Fibroblast of mammary gland (primary cell): ENCODE data around the gene MRGPRD.
"Not testable (repeated sequence)": the region's sequence is repeated elsewhere in the genome, so short reads cannot be mapped to it uniquely, and the experiment has no call there.

Experiments
- DNase-seq: peaks from one replicate; pipeline ENCODE4 v3.0.0-alpha.2; 2010; ENCODE audit warnings: low read depth
- H3K4me3 ChIP-seq: 2 replicates; pipeline ENCODE4 v1.5.1; 2011; ENCODE audit warnings: low read depth, mild to moderate bottlenecking, low read length, moderate library complexity; ENCODE audit not compliant: control insufficient read depth
- CTCF ChIP-seq: conservative IDR thresholded peaks from 2 replicates; pipeline ENCODE4 v1.5.1; 2011; ENCODE audit warnings: low read depth, low read length, inconsistent platforms; ENCODE audit not compliant: control insufficient read depth, insufficient read depth

Gene MRGPRD

GRCh38 chr11:68976095-68976494 lies 4.7 kb downstream of the MRGPRD start:
- TF ChIP-seq CTCF, result no peak
- DNase-seq, result no peak
- no peak overlapping the region for H3K4me3 ChIP-seq

GRCh38 chr11:68974421-68975194 lies 6.2 kb downstream of the MRGPRD start:
- no peak for TF ChIP-seq CTCF
- no peak overlapping the region for H3K4me3 ChIP-seq
- peak; percentile 37 for DNase-seq

- H3K4me3 ChIP-seq, DNase-seq: not testable (repeated sequence)
These were observed 7.1 kb downstream of the MRGPRD start for GRCh38 chr11:68973706-68974105.

- no peak overlapping the region for H3K4me3 ChIP-seq
- no peak for DNase-seq
- TF ChIP-seq CTCF, result no peak
These were observed 7.6 kb downstream of the MRGPRD start for GRCh38 chr11:68973219-68973618.

- no peak for DNase-seq
- H3K4me3 ChIP-seq, result no peak overlapping the region
- no peak for TF ChIP-seq CTCF
These were observed 9.7 kb downstream of the MRGPRD start for GRCh38 chr11:68970921-68971636.

- no peak for TF ChIP-seq CTCF
- DNase-seq, result no peak
- no peak overlapping the region for H3K4me3 ChIP-seq
These were observed 11.4 kb downstream of the MRGPRD start for GRCh38 chr11:68969386-68969785.

- no peak overlapping the region for H3K4me3 ChIP-seq
- DNase-seq, result no peak
- no peak for TF ChIP-seq CTCF
These were observed 12.2 kb downstream of the MRGPRD start for GRCh38 chr11:68968306-68969250.
